Small intestine (tissue), 7 donors: ENCODE data around the gene NT5C3B. TPM values are rescaled to one million over a fixed set of nuclear protein-coding genes. Genes with fewer than 3 reads are reported as not detected.
A peak's percentile ranks its signal among the peaks of the same experiment; 100 is the strongest.

Experiments used
- DNase-seq, 2 donors: peaks; one replicate each; pipeline versions ENCODE4 v3.0.0 to v3.0.0-alpha.2; 2013
- FAIRE-seq: peaks from 2 replicates; lab custom pipeline; 2012; peaks lifted over from hg19 to GRCh38; lab: Jason Lieb, UNC
- H3K27ac ChIP-seq, 3 donors: one replicate each; pipeline ENCODE4 v1.5.1; 2013; ENCODE audit warnings: low read length in 2 of 3, mild to moderate bottlenecking in 2 of 3, control low read depth in 1 of 3, inconsistent platforms in 1 of 3, low read depth in 1 of 3, moderate library complexity in 1 of 3
- H3K27me3 ChIP-seq, 3 donors: one replicate each; pipeline ENCODE4 v1.6.1; 2013; ENCODE audit warnings: low read length in 3 of 3, inconsistent platforms in 1 of 3; ENCODE audit not compliant: control insufficient read depth in 3 of 3, insufficient read depth in 3 of 3
- H3K36me3 ChIP-seq, 3 donors: one replicate each; pipeline ENCODE4 v1.6.1; 2013; ENCODE audit warnings: low read length in 3 of 3, inconsistent platforms in 1 of 3, low read depth in 1 of 3, mild to moderate bottlenecking in 1 of 3, moderate library complexity in 1 of 3; ENCODE audit not compliant: control insufficient read depth in 3 of 3, insufficient read depth in 2 of 3
- H3K4me1 ChIP-seq, 3 donors: one replicate each; pipeline ENCODE4 v1.6.1; 2013; ENCODE audit warnings: low read length in 2 of 3, inconsistent platforms in 1 of 3, low read depth in 1 of 3, mild to moderate bottlenecking in 1 of 3, moderate library complexity in 1 of 3; ENCODE audit not compliant: control insufficient read depth in 3 of 3, insufficient read depth in 2 of 3
- H3K4me3 ChIP-seq, 3 donors: one replicate each; pipeline ENCODE4 v1.5.1; 2013; ENCODE audit warnings: low read length in 3 of 3, control low read depth in 1 of 3, inconsistent platforms in 1 of 3, low read depth in 1 of 3, mild to moderate bottlenecking in 1 of 3, moderate library complexity in 1 of 3
- H3K9me3 ChIP-seq, 2 donors: one replicate each; pipeline ENCODE4 v1.6.1; 2013; ENCODE audit warnings: low read depth in 1 of 2, low read length in 1 of 2; ENCODE audit not compliant: control insufficient read depth in 2 of 2, insufficient read depth in 1 of 2
- WGBS, 3 donors: extraction: QIAGEN DNeasy Blood & Tissue Kit; methylation state at CpG; one replicate each; pipeline ENCODE4 v1.1.7; 2013; 5-methylcytosine and 5-hydroxymethylcytosine counted together
- polyA plus RNA-seq, 4 donors: library from polyadenylated mRNA; stranded (reverse) in 3 of 4; unstranded in 1 of 4; fragments of 200-250 nt in 3 of 4; fragments of 120-200 nt in 1 of 4; gene quantifications; one replicate each; pipeline versions ENCODE4 v1.2.1 to v1.2.3, GENCODE V29; 2013
- donor health status: healthy with polysubstance abuse.
- donor health status: control.
- donor health status: control.
- donor health status: Bipolar disorder and iron deficiency.
- donor health status: healthy.

NT5C3B gene
- polyA plus RNA-seq, 4 donors, result 10.5 to 36.0 (median 27.9) TPM

- Histone ChIP-seq H3K27ac (no peak overlapping the region), H3K4me1 (no peaks in the 10 kb centered on the region), H3K27me3 (no peaks in the 10 kb centered on the region), H3K36me3 (peaks cover 11 to 61% (median 13%) of the 10 kb centered on the region in 3 donors), H3K9me3 (no peaks in the 10 kb centered on the region), H3K4me3 (no peak overlapping the region)
- FAIRE-seq, result no peak
- DNase-seq, result no peak
- WGBS, 3 donors, result 86 to 90% (median 88%) methylated on average over 7 of the region's 7 CpGs
Observed at GRCh38 chr17:41870627-41871026, 34.6 kb upstream of the NT5C3B start.

GRCh38 chr17:41870097-41870496 is 34.1 kb upstream of the NT5C3B start:
- peaks cover 0 to 2% (median 0%) of the 10 kb centered on the region in 3 donors for H3K4me1 ChIP-seq
- 84 to 91% (median 86%) methylated on average over 2 of the region's 2 CpGs for WGBS, 3 donors
- H3K27ac ChIP-seq, result no peak overlapping the region
- H3K36me3 ChIP-seq, result peaks cover 11 to 59% (median 13%) of the 10 kb centered on the region in 3 donors
- no peaks in the 10 kb centered on the region for H3K9me3 ChIP-seq
- DNase-seq (no peak), FAIRE-seq (no peak)
- no peaks in the 10 kb centered on the region for H3K27me3 ChIP-seq
- H3K4me3 ChIP-seq, result no peak overlapping the region

GRCh38 chr17:41869426-41869825 is 33.4 kb upstream of the NT5C3B start:
- no peak overlapping the region for H3K27ac ChIP-seq
- FAIRE-seq (no peak), DNase-seq (no peak)
- peaks cover 0 to 2% (median 0%) of the 10 kb centered on the region in 3 donors for H3K4me1 ChIP-seq
- H3K9me3 ChIP-seq, result no peaks in the 10 kb centered on the region
- H3K4me3 ChIP-seq, result no peak overlapping the region
- 59 to 69% (median 62%) methylated on average over 9 of the region's 9 CpGs for WGBS, 3 donors
- peaks cover 11 to 53% (median 13%) of the 10 kb centered on the region in 3 donors for H3K36me3 ChIP-seq
- H3K27me3 ChIP-seq, result no peaks in the 10 kb centered on the region

- no peaks in the 10 kb centered on the region for H3K27me3 ChIP-seq
- WGBS, 3 donors, result 54 to 77% (median 56%) methylated on average over 3 of the region's 3 CpGs
- FAIRE-seq, result no peak
- no peak for DNase-seq
- H3K4me1 ChIP-seq, result peaks cover 0 to 10% (median 6%) of the 10 kb centered on the region in 3 donors
- peaks cover 6 to 46% (median 9%) of the 10 kb centered on the region in 3 donors for H3K36me3 ChIP-seq
- H3K9me3 ChIP-seq, result no peaks in the 10 kb centered on the region
- no peak overlapping the region for H3K4me3 ChIP-seq
- no peak overlapping the region for H3K27ac ChIP-seq
Observed at GRCh38 chr17:41868568-41868967, 32.5 kb upstream of the NT5C3B start.

GRCh38 chr17:41865596-41865893 is 29.5 kb upstream of the NT5C3B start:
- no peak for DNase-seq
- no peak for FAIRE-seq
- peak overlapping the region in 1 of 3 donors; percentile 35 for H3K4me3 ChIP-seq
- H3K4me1 ChIP-seq, result peaks cover 5 to 15% (median 13%) of the 10 kb centered on the region in 3 donors
- WGBS, 3 donors, result 0 to 1% (median 1%) methylated on average over 10 of the region's 10 CpGs
- H3K36me3 ChIP-seq, result peaks cover 2 to 22% (median 5%) of the 10 kb centered on the region in 3 donors
- H3K27me3 ChIP-seq, result no peaks in the 10 kb centered on the region
- no peaks in the 10 kb centered on the region for H3K9me3 ChIP-seq
- peak overlapping the region in 2 of 3 donors; percentile 11 to 69 for H3K27ac ChIP-seq

- DNase-seq (peak; percentile 90 to 97), FAIRE-seq (no peak)
- H3K27ac ChIP-seq, result peak within 1 kb of the TSS; percentile 90 to 97 (median 95)
- peak within 1 kb of the TSS; percentile 77 to 99 (median 93) for H3K4me3 ChIP-seq
- 0 to 1% (median 0%) methylated on average over 70 to 90 of the region's 90 CpGs for WGBS, 3 donors
- H3K36me3 ChIP-seq, result peaks cover 2 to 16% (median 3%) of the 10 kb centered on the region in 3 donors
- H3K27me3 ChIP-seq, result no peaks in the 10 kb centered on the region
- H3K4me1 ChIP-seq, result peaks cover 5 to 15% (median 13%) of the 10 kb centered on the region in 3 donors
- no peaks in the 10 kb centered on the region for H3K9me3 ChIP-seq
Observed at GRCh38 chr17:41864836-41865595, 29.0 kb upstream of the NT5C3B start, which contains the start of gene KLHL11. Gene KLHL11 (minus strand): TSS chr17:41865423. CDS start chr17:41865370, 53 bp downstream.

- H3K4me1 ChIP-seq, result peaks cover 5 to 15% (median 15%) of the 10 kb centered on the region in 3 donors
- 0% methylated on average over 20 to 25 of the region's 25 CpGs for WGBS, 3 donors
- H3K27me3 ChIP-seq, result no peaks in the 10 kb centered on the region
- no peak for DNase-seq
- no peaks in the 10 kb centered on the region for H3K9me3 ChIP-seq
- FAIRE-seq, result no peak
- peak overlapping the region; percentile 77 to 99 (median 93) for H3K4me3 ChIP-seq
- H3K27ac ChIP-seq, result peak overlapping the region; percentile 90 to 97 (median 95)
- peaks cover 2 to 12% (median 3%) of the 10 kb centered on the region in 3 donors for H3K36me3 ChIP-seq
Observed at GRCh38 chr17:41864498-41864835, 28.4 kb upstream of the NT5C3B start.

- H3K27me3 ChIP-seq, result no peaks in the 10 kb centered on the region
- 46 to 61% (median 52%) methylated on average over 18 of the region's 18 CpGs for WGBS, 3 donors
- H3K4me3 ChIP-seq, result peak overlapping the region in 2 of 3 donors; percentile 22 to 77
- H3K27ac ChIP-seq, result no peak overlapping the region
- peaks cover 2 to 10% (median 3%) of the 10 kb centered on the region in 3 donors for H3K36me3 ChIP-seq
- no peak for FAIRE-seq
- no peaks in the 10 kb centered on the region for H3K9me3 ChIP-seq
- DNase-seq, result no peak
- peaks cover 5 to 15% (median 15%) of the 10 kb centered on the region in 3 donors for H3K4me1 ChIP-seq
Observed at GRCh38 chr17:41863074-41863848, 27.2 kb upstream of the NT5C3B start.
